Hepatocyte (in vitro differentiated cells): ENCODE results near the gene STXBP6. TPM values are rescaled to one million over a fixed set of nuclear protein-coding genes. Genes with fewer than 3 reads are reported as not detected.

Source experiments
- DNase-seq: peaks from one replicate; pipeline ENCODE4 v3.0.0-alpha.2; 2016; ENCODE audit warnings: low spot score
- H2AFZ ChIP-seq: fragments of 200-600 bp; sonication (generic); 2 replicates; pipeline ENCODE4 v1.6.0; 2016; ENCODE audit warnings: antibody characterized with exemption, mild to moderate bottlenecking
- H3K27ac ChIP-seq: fragments of 200-600 bp; sonication (generic); 2 replicates; pipeline ENCODE4 v1.5.1; 2016; ENCODE audit warnings: mild to moderate bottlenecking
- H3K27me3 ChIP-seq: fragments of 200-600 bp; sonication (generic); 2 replicates; pipeline ENCODE4 v1.6.1; 2016
- H3K36me3 ChIP-seq: fragments of 200-600 bp; sonication (generic); replicated peaks from 2 replicates; pipeline ENCODE4 v1.5.1; 2016; ENCODE audit warnings: low read depth; ENCODE audit not compliant: insufficient read depth
- H3K4me1 ChIP-seq: fragments of 200-600 bp; sonication (generic); 2 replicates; pipeline ENCODE4 v1.5.1; 2016; ENCODE audit warnings: mild to moderate bottlenecking, moderate library complexity; ENCODE audit not compliant: insufficient read depth
- H3K4me2 ChIP-seq: fragments of 200-600 bp; sonication (generic); 2 replicates; pipeline ENCODE4 v1.6.0; 2016
- H3K4me3 ChIP-seq: fragments of 200-600 bp; sonication (generic); 2 replicates; pipeline ENCODE4 v1.5.1; 2016; ENCODE audit warnings: mild to moderate bottlenecking
- H3K79me2 ChIP-seq: fragments of 200-600 bp; sonication (generic); 2 replicates; pipeline ENCODE4 v1.6.0; 2017; ENCODE audit warnings: mild to moderate bottlenecking
- H3K9me2 ChIP-seq: fragments of 200-600 bp; sonication (generic); replicated peaks from 2 replicates; pipeline ENCODE4 v1.6.0; 2017; ENCODE audit warnings: mild to moderate bottlenecking; ENCODE audit not compliant: insufficient read depth
- H3K9me3 ChIP-seq: fragments of 200-600 bp; sonication (generic); 2 replicates; pipeline ENCODE4 v1.5.1; 2016; ENCODE audit warnings: low read depth, mild to moderate bottlenecking
- H4K20me1 ChIP-seq: fragments of 200-600 bp; sonication (generic); 2 replicates; pipeline ENCODE4 v1.6.0; 2016; ENCODE audit warnings: mild to moderate bottlenecking; ENCODE audit not compliant: insufficient read depth, poor library complexity, severe bottlenecking
- EZH2 ChIP-seq: fragments of 200-600 bp; sonication (generic); IDR thresholded peaks from 2 replicates; pipeline ENCODE4 v1.6.1; 2016; ENCODE audit warnings: antibody characterized with exemption, mild to moderate bottlenecking, borderline replicate concordance
- EZH2phosphoT487 ChIP-seq: fragments of 200-600 bp; sonication (generic); IDR thresholded peaks from one replicate; pipeline ENCODE4 v1.6.1; 2018; ENCODE audit warnings: antibody characterized with exemption, mild to moderate bottlenecking, low read depth, moderate library complexity; ENCODE audit not compliant: unreplicated experiment, severe bottlenecking
- WGBS: methylation state at CpG from one replicate; pipeline ENCODE4 v1.1.6; 2016; ENCODE audit warnings: low lambda C conversion rate; ENCODE audit errors: missing lambda C conversion rate; 5-methylcytosine and 5-hydroxymethylcytosine counted together
- polyA plus RNA-seq: library from polyadenylated mRNA; unstranded; fragments of >200 nt; fragmentation: Nextera tagmentation; extraction: Ambion mirVana; gene quantifications from 2 replicates; pipeline ENCODE4 v1.2.1, GENCODE V29; 2016
- total RNA-seq: library from RNA; depleted of rRNA; stranded (reverse); fragments of >200 nt; gene quantifications from 2 replicates; pipeline ENCODE4 v1.2.3, GENCODE V29; 2014
- TF ChIP-seq, protein P1 (sequence below): fragments of 200-600 bp; sonication (generic); IDR thresholded peaks from 2 replicates; pipeline ENCODE4 v1.5.1; 2016; ENCODE audit warnings: antibody characterized with exemption, mild to moderate bottlenecking; ENCODE audit not compliant: poor library complexity

STXBP6 gene
- total and polyA plus RNA-seq, 2 experiments from 2014 or later: 34.1 to 44.9 TPM

DNA sequence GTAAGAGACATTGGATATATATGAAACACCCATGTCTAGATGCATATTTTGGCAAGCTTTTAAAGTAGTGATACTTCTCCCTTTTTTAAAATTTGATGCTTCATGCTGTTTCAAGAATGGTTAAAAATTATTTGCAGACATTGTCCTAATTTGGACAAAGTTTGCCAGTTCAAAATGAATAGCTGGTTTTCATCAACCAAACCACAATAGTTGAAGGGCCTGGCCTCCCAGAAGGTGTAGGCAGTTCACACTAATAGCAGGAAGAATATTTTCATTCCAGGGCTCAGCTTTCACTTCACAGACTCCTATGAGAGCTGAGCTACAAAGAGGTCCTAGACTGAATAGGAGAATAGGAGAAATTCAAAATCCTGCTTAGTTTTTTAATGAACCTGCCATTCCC lies 78.7 kb downstream of the STXBP6 start:
- H3K79me2 ChIP-seq: peaks cover 73% of the 10 kb centered on the region
- H3K4me2 ChIP-seq: no peak overlapping the region
- no peaks in the 10 kb centered on the region for H3K27me3 ChIP-seq
- H4K20me1 ChIP-seq: no peaks in the 10 kb centered on the region
- no peaks in the 10 kb centered on the region for H3K36me3 ChIP-seq
- H2AFZ ChIP-seq: no peak overlapping the region
- H3K9me2 ChIP-seq: no peaks in the 10 kb centered on the region
- no peaks in the 10 kb centered on the region for H3K9me3 ChIP-seq
- no peak for DNase-seq
- TF ChIP-seq EZH2: no peak
- TF ChIP-seq, protein P1, sequence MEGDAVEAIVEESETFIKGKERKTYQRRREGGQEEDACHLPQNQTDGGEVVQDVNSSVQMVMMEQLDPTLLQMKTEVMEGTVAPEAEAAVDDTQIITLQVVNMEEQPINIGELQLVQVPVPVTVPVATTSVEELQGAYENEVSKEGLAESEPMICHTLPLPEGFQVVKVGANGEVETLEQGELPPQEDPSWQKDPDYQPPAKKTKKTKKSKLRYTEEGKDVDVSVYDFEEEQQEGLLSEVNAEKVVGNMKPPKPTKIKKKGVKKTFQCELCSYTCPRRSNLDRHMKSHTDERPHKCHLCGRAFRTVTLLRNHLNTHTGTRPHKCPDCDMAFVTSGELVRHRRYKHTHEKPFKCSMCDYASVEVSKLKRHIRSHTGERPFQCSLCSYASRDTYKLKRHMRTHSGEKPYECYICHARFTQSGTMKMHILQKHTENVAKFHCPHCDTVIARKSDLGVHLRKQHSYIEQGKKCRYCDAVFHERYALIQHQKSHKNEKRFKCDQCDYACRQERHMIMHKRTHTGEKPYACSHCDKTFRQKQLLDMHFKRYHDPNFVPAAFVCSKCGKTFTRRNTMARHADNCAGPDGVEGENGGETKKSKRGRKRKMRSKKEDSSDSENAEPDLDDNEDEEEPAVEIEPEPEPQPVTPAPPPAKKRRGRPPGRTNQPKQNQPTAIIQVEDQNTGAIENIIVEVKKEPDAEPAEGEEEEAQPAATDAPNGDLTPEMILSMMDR: no peak
- no peak overlapping the region for H3K4me3 ChIP-seq
- H3K27ac ChIP-seq: no peak overlapping the region
- H3K4me1 ChIP-seq: peaks cover 22% of the 10 kb centered on the region

DNA sequence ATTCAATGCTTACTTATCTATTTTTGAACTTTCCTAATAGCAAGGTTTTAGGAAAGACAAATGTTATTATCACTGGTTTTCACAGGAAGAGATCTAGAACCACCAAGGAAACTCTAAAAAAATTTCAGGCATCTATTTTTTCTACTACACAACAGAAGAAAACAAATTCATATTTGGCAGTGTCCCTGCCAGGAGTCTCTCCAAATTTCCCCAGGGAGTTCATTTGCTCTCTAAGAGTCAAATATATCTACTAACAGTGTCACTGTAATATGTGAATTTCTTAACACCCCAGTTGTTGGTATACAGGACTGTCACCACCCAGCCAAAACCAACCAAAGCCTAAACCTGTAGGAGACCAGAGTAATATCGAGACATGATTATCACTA lies 83.4 kb downstream of the STXBP6 start:
- no peaks in the 10 kb centered on the region for H4K20me1 ChIP-seq
- no peak overlapping the region for H2AFZ ChIP-seq
- peaks cover 54% of the 10 kb centered on the region for H3K79me2 ChIP-seq
- no peaks in the 10 kb centered on the region for H3K27me3 ChIP-seq
- no peak overlapping the region for H3K4me2 ChIP-seq
- peaks cover 41% of the 10 kb centered on the region for H3K4me1 ChIP-seq
- H3K36me3 ChIP-seq: no peaks in the 10 kb centered on the region
- H3K9me2 ChIP-seq: no peaks in the 10 kb centered on the region
- H3K9me3 ChIP-seq: no peaks in the 10 kb centered on the region
- 97% methylated on average over 1 of the region's 1 CpG for WGBS
- no peak for DNase-seq
- H3K27ac ChIP-seq: peak overlapping the region; percentile 92
- H3K4me3 ChIP-seq: no peak overlapping the region
- no peak for TF ChIP-seq EZH2
- no peak for TF ChIP-seq EZH2phosphoT487
- TF ChIP-seq, protein P1: no peak

DNA sequence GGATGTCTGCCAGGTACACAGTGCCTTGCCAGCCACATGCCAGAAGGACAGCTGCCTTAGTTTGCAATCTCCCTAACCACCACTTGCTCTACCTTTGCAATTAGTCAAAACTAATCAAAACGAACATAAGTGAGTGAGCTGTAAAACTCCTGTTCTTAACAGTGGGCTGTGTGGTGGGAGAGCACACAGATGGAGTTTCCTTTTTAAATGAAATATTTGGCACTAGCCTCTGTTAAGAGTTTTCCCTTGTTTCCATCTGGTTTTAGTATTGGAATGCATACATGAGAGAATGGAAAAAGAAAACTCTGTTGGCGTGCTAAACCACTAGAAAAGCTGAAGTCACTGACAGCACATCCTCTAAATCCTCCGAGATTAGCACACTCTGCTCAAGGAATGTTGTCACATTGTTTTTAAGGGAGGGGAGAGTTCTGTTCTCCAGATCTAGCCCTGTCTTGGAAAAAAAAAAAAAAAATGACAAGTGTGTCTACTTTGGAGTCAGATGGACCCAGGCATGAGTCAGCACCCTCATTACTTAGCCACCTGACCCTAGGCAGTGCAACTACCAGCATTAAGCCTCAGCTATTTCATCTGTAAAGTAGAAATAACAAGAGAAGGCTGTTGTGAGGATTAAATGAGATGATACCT lies 83.9 kb downstream of the STXBP6 start:
- TF ChIP-seq EZH2phosphoT487: no peak
- TF ChIP-seq EZH2: no peak
- TF ChIP-seq, protein P1: no peak
- Histone ChIP-seq H3K4me1 (peaks cover 41% of the 10 kb centered on the region), H3K36me3 (no peaks in the 10 kb centered on the region), H3K9me3 (no peaks in the 10 kb centered on the region), H3K27me3 (no peaks in the 10 kb centered on the region), H2AFZ (no peak overlapping the region), H4K20me1 (no peaks in the 10 kb centered on the region), H3K4me2 (peak overlapping the region; percentile 64), H3K4me3 (no peak overlapping the region), H3K9me2 (no peaks in the 10 kb centered on the region), H3K79me2 (peaks cover 59% of the 10 kb centered on the region), H3K27ac (peak overlapping the region; percentile 92)
- peak; percentile 81 for DNase-seq
- WGBS: 20% methylated on average over 3 of the region's 3 CpGs

DNA sequence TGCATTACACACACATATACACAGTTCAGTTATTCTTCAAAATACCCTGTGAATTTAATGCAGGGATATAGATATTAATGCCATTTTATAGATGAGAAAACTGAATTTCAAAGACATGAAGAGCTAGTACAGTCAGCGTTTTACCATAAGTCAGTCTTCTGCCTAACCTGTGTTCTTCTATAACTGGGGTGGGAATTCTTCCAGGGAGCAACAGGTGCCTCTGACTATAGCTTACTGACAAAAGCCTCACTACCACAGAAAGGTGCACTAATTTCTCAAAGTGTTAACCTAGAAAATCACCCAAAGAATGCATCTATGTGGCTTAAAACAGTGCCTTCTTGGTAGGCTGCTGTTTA lies 84.4 kb downstream of the STXBP6 start:
- Histone ChIP-seq H3K36me3 (no peaks in the 10 kb centered on the region), H4K20me1 (no peaks in the 10 kb centered on the region), H3K4me1 (peaks cover 44% of the 10 kb centered on the region), H3K9me3 (no peaks in the 10 kb centered on the region), H3K9me2 (no peaks in the 10 kb centered on the region), H3K79me2 (peaks cover 60% of the 10 kb centered on the region), H3K4me2 (peak overlapping the region; percentile 64), H3K4me3 (no peak overlapping the region), H3K27ac (peak overlapping the region; percentile 92), H2AFZ (no peak overlapping the region), H3K27me3 (no peaks in the 10 kb centered on the region)
- no peak for DNase-seq
- WGBS: 91% methylated on average over 1 of the region's 1 CpG
- TF ChIP-seq, protein P1: no peak
